ENCODE measurements around the gene PYHIN1.
A peak's percentile ranks its signal among the peaks of the same experiment; 100 is the strongest.
"Not testable (repeated sequence)": the region's sequence is repeated elsewhere in the genome, so short reads cannot be mapped to it uniquely, and the experiment has no call there.

The PYHIN1 gene

DNA sequence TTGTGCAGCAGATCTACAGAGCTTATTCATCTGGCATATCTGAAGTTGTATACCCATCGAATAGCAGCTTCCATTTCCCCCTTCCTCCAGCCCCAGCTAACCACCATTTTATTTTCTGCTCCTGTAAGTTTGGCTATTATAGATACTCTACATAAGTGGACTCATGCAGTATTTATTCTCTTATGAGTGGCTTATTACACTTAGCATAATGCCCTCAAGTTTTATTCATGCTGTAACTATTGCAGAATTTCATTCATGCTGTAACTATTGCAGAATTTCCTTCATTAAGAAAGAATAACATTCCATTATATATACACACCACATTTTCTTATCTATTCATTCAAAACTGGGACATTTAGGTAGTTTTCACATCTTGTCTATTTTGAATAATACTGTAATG lies 47.9 kb downstream of the PYHIN1 start:
- DNase-seq (ENCODE audit: low spot score), result no peak
- FAIRE-seq, result no peak

- FAIRE-seq, result no peak
- DNase-seq (ENCODE audit: low spot score), result no peak
These were observed 51.9 kb downstream of the PYHIN1 start for GRCh38 chr1:158983235-158983634.

DNA sequence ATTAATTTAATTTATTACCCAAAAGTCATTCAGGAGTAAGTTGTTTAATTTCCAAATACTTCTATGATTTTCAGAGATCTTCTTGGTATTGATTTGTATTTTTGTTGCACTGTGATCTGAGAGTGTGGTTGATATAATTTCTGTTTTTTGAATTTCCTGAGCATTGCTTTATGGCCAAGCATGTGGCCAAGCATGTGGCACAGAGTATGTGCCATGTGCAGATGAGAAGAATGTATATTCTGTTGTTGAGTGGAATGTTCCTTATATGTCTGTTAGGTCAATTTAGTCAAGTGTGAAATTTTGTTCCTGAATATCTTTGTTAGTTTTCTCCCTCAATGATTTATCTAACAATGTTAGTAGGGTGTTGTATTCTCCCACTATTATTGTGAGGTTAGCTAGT lies 53.0 kb downstream of the PYHIN1 start:
- FAIRE-seq, result no peak

GRCh38 chr1:158989424-158989823 lies 58.1 kb downstream of the PYHIN1 start:
- FAIRE-seq (no peak), DNase-seq (ENCODE audit: low spot score) (no peak)

More for the DNA sequence above, 53.0 kb downstream of the PYHIN1 start:
- DNase-seq (ENCODE audit: low spot score), result no peak

DNA sequence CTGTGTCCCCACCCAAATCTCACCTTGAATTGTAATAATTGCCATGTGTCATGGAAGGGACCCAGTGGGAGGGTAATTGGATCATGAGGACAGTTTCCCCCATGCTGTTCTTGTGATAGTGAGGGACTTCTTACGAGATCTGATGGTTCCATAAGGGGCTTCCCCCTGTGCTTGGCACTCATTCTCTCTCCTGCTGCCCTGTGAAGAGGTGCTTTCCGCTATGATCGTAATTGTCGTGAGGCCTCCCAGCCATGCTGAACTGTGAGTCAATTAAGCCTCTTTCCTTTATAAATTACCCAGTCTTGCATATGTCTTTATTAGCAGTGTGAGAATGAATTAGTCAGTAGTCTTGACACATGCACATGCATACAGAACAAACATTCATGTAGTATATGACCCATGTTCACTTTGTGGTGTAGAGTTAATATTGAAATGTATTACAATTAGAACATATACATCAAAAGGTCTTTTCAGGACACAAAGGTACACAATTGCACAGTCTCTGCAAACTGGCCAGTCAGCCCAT lies 61.5 kb downstream of the PYHIN1 start:
- FAIRE-seq (no peak), DNase-seq (ENCODE audit: low spot score) (no peak)

GRCh38 chr1:158996998-158997397 lies 65.6 kb downstream of the PYHIN1 start:
- DNase-seq (ENCODE audit: low spot score), result no peak
- FAIRE-seq, result no peak

DNA sequence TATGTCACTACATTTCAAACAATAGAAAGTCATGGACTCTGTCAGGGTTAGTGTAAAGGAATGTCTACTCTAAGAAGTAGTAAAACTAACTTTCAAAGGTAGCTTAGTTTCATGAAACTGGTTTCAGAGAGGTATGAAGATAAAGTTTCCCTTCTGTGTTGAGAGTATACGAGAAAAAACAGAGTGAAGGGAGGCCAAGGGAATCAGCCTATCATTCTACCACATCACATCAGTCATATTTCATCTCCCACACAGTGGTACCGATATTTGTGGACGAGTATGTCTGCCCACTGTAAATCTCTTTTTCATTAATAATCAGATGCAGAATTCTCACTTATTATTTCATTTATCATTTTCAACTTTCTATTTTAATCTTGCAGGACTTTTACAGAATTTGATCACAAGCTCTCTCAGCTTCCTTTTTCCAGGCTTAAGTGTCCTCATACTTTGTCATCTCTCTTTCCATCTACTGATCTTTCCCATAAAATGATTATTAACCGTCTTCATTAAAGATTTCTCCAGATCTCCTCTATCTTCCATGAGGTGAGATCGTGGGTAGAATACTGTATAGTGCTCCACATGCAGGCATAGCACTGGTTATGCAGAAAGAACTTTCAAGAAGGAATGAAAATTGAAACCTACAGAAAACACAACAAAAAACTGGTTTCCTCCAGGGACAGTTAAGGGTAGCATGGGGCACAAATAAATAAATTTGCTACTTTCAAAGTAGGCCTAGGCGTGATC lies 66.9 kb downstream of the PYHIN1 start:
- no peak for FAIRE-seq

DNA sequence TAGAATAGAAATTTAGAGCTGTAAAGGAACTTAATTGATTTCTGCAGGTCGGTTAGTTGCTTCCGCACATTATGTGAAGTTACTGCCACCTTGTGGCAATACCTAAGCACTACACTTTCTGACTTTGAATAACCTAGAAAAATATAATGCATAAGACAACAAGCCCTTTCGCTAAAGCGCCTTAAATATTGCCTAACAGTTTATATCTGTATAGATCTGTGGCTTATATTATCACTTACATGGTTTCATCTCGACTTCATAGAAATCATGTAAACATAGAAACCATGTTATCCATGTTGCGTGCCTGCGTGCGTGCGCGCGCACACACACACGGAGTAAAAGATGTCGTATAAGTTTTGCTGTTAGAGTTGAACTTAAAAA lies 67.4 kb downstream of the PYHIN1 start:
- FAIRE-seq (peak; percentile 59), DNase-seq (ENCODE audit: low spot score) (peak; percentile 30)

More for the DNA sequence above, 66.9 kb downstream of the PYHIN1 start:
- DNase-seq (ENCODE audit: low spot score), result no peak

GRCh38 chr1:158999316-159000069 lies 68.1 kb downstream of the PYHIN1 start:
- DNase-seq (ENCODE audit: low spot score) (no peak), FAIRE-seq (peak; percentile 8)

- FAIRE-seq (no peak), DNase-seq (ENCODE audit: low spot score) (no peak)
These were observed 68.7 kb downstream of the PYHIN1 start for GRCh38 chr1:159000070-159000409.

DNA sequence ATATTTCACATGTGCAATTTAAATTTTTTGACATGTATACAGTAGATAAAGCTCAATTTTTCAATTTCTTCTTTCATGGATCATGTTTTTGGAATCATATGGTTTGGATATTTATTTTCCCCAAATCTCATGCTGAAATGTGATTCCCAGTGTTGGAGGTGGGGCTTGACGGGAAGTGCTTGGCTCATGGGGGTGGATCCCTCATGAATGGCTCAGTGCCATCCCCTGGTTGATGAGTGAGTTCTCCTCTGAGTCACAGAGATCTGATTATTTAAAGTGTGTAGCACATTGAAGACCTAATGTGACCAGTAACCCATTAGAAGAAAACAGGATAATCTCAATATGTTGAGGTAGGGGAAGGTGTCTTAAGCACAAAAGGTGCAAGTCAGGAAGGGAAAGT lies 69.3 kb downstream of the PYHIN1 start:
- FAIRE-seq (peak; percentile 91), DNase-seq (ENCODE audit: low spot score) (peak; percentile 60)

GRCh38 chr1:159005161-159005560 lies 73.8 kb downstream of the PYHIN1 start:
- no peak for DNase-seq (ENCODE audit: low spot score)
- no peak for FAIRE-seq

GRCh38 chr1:159005676-159006075 lies 74.3 kb downstream of the PYHIN1 start:
- no peak for DNase-seq (ENCODE audit: low spot score)

GRCh38 chr1:159006210-159006807 lies 75.0 kb downstream of the PYHIN1 start:
- DNase-seq (ENCODE audit: low spot score); FAIRE-seq: not testable (repeated sequence)

More at GRCh38 chr1:159005676-159006075, 74.3 kb downstream of the PYHIN1 start:
- FAIRE-seq, result no peak

DNA sequence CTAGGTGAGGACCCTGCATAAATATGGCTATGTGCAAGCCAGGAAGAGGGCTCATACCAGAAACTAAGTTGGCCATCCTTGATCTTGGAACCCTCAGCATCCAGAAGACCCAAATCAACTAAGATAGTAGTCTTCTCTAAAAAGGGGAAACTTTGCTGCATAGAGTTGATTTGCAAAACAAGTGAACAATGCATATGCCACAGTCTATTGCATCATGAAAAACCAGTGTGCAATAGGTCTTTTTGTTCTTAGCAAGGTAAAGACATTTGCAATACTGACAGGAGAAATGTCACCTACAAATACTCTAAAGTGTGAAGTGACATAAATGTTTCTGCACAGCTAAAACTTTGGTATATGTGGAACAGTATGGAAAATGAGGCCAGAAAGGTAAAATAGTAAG lies 76.4 kb downstream of the PYHIN1 start:
- no peak for DNase-seq (ENCODE audit: low spot score)
- no peak for FAIRE-seq

GRCh38 chr1:159008744-159009188 lies 77.4 kb downstream of the PYHIN1 start:
- FAIRE-seq (no peak), DNase-seq (ENCODE audit: low spot score) (no peak)

DNA sequence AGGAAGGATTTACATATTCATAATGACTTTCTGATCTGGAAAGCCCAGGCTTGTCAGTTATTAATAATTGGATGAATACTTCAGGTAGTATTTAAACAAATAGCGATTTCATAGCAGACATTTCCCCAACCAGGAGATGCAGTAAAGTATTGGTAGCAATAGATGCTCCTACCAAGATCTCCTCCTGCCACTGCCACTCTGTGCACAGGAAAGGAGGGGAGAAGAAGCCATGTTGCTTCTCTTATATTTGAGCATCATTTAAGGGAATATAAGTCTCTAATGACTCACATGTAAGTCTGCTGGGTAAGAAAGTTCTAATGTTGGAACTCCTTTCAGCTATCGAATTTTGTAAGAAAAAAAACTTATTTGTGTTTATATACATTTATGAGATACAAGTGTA lies 77.9 kb downstream of the PYHIN1 start:
- FAIRE-seq (no peak), DNase-seq (ENCODE audit: low spot score) (no peak)

- peak; percentile 86 for FAIRE-seq
- peak; percentile 81 for DNase-seq (ENCODE audit: low spot score)
These were observed 78.5 kb downstream of the PYHIN1 start, which contains the start of gene IFI16 for GRCh38 chr1:159009704-159010361. TSS of gene IFI16 (plus strand) at chr1:159009907. CDS start at chr1:159014681, 4,774 bp downstream.

DNA sequence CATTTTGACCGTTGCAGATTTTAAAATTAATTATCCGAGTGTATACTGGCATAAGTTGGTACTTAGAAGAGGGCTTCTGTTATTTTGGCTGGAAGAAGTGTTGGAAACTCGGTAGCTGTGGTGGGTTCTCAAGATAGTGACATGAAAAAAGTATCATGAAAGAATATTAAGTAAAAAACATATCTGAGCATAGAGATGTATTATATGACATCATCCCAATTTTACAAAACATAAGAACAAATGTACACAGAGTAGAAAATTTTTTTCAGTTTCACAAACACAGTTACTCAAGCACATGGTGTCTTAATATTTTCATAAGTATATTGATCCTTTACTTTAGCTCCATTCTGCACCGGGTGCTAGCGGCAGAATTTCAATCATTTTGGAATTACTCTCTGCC lies 79.0 kb downstream of the PYHIN1 start:
- FAIRE-seq (no peak), DNase-seq (ENCODE audit: low spot score) (no peak)

DNA sequence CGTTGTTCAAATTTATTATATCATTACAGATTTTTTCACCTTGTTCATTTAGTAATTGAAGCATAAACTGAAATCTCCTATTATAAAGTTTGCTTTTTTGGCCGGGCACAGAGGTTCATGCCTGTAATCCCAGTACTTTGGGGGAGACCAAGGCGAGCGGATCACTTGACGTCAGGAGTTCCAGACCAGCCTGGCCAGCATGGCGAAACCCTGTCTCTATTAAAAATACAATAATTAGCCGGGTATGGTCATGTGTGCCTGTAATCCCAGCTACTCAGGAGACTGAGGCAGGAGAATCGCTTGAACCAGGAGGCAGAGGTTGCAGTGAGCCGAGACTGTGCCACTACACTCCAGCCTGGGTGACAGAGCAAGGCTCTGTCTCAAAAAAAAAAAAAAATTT lies 79.6 kb downstream of the PYHIN1 start:
- not testable (repeated sequence) for FAIRE-seq

DNA sequence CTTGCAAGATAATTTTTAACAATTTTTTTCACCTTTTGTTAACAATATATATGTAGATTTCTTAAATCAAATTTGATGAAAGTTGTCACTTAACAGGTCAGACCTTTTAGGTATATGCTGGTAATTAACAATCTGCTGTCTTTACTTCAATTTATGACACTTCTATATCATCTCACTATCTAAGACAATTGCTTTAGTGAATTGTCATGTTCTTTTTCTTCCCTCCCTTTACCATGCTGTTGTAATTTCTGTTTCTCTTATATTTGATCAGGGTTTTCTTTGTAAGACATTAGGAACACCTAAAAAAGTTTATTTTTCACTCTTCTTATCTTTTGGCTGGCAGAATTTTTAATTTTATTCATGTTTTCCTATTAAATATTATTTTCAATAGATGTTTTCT lies 80.4 kb downstream of the PYHIN1 start:
- DNase-seq (ENCODE audit: low spot score) (no peak), FAIRE-seq (no peak)

More for the DNA sequence above, 79.6 kb downstream of the PYHIN1 start:
- not testable (repeated sequence) for DNase-seq (ENCODE audit: low spot score)
